Fibroblast of the aortic adventitia (primary cell): ENCODE results near the gene LYG1. TPM values are rescaled to one million over a fixed set of nuclear protein-coding genes. Genes with fewer than 3 reads are reported as not detected.
"Not testable (repeated sequence)": the region's sequence is repeated elsewhere in the genome, so short reads cannot be mapped to it uniquely, and the experiment has no call there.

Experiments
- DNase-seq: peaks from one replicate; pipeline ENCODE4 v3.0.0-alpha.2; 2010; ENCODE audit warnings: low read depth
- H3K4me3 ChIP-seq: 2 replicates; pipeline ENCODE4 v1.5.1; 2011; ENCODE audit warnings: low read depth, mild to moderate bottlenecking, control low read depth, low read length, moderate library complexity
- total RNA-seq: library from RNA; depleted of rRNA; stranded (reverse); fragments of >200 nt; gene quantifications from 2 replicates; pipeline ENCODE4 v1.2.3, GENCODE V29; 2012; ENCODE audit warnings: low replicate concordance
- TF ChIP-seq, protein P1 (sequence below): IDR thresholded peaks from 2 replicates; pipeline ENCODE4 v1.5.1; 2011; ENCODE audit warnings: mild to moderate bottlenecking, low read length, control low read depth, inconsistent platforms; ENCODE audit not compliant: insufficient read depth

Gene LYG1
- total RNA-seq, 1 donor, result 0.09 TPM

- H3K4me3 ChIP-seq, result no peak overlapping the region
- DNase-seq, result no peak
- TF ChIP-seq, protein P1, sequence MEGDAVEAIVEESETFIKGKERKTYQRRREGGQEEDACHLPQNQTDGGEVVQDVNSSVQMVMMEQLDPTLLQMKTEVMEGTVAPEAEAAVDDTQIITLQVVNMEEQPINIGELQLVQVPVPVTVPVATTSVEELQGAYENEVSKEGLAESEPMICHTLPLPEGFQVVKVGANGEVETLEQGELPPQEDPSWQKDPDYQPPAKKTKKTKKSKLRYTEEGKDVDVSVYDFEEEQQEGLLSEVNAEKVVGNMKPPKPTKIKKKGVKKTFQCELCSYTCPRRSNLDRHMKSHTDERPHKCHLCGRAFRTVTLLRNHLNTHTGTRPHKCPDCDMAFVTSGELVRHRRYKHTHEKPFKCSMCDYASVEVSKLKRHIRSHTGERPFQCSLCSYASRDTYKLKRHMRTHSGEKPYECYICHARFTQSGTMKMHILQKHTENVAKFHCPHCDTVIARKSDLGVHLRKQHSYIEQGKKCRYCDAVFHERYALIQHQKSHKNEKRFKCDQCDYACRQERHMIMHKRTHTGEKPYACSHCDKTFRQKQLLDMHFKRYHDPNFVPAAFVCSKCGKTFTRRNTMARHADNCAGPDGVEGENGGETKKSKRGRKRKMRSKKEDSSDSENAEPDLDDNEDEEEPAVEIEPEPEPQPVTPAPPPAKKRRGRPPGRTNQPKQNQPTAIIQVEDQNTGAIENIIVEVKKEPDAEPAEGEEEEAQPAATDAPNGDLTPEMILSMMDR, result no peak
Measured at GRCh38 chr2:99299580-99299979, 1.4 kb downstream of the LYG1 start.

DNA sequence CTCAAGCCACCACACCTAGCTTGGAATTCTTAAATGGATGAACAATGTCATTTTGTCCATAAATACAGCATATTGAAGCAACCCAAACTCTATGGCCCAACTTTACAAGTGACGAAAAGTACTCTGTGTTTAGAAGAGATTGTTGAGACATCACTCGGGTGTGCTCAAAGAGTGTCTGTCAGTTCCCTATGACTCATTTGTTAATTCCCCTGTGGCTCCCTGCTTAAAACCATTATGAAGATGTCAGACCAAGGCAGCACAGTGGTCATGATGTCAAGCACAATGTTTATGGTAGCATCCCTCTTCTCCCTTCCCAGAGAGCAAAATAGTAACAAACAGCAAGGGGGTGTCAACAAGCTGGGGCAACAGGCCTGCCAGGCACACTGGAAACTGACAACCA, 3.0 kb downstream of the LYG1 start:
- TF ChIP-seq, protein P1, result no peak
- H3K4me3 ChIP-seq, result no peak overlapping the region
- peak; percentile 27 for DNase-seq

DNA sequence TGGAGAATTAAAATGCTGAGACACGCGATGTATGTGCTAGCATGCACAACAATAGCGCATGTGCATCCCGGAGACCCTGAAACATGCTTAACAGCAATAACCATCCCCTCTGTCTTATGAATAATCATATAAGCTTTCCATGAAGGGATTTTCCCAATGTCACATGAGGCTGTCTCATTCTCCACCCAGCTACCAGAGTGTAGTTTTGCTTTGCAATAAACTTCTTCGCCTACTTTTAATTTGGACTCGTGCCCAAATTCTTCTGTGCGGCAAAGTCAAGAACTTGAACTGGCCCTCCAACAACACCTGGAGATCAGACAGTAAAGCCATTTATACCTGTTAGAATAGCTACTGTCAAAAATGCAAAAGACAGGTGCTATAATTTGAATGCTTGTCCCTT, 15.5 kb downstream of the LYG1 start:
- TF ChIP-seq, protein P1, result no peak
- H3K4me3 ChIP-seq, result no peak overlapping the region

DNA sequence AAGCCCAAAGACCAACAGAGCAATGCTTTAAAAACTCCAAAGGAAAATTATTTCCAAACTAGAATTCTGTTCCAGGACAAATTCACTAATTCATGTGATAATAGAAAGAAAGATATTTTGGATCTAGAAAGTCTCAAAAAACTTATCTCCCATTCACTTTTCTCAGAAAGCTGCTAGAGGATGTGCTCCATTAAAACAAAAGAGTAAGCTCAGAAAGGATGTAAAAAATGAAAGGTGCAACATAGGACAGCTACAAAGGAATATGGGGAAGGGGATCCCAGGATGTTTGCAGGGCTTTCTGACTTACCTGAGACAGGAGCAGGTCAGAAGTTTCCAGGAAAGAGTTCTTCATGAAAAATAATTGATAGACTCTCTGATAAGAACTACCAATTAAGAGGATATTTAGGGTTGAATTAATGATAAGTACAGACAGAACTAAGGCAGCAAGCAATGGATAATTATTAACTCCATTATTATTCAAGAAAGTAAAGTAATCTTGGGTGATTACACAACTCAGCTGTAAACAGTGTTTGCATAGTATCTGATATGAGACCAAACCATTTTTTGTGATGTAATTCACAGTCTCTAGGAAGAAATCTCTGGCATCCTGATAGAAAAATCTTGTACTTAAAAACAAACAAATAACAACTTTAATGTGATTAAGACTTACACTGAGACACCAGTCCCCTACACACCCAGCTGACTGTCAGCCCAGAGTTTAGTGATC, 20.9 kb downstream of the LYG1 start:
- TF ChIP-seq, protein P1, result no peak
- DNase-seq, result no peak
- no peak overlapping the region for H3K4me3 ChIP-seq

More for the DNA sequence above, 15.5 kb downstream of the LYG1 start:
- no peak for DNase-seq

GRCh38 chr2:99278793-99279291, 22.2 kb downstream of the LYG1 start:
- TF ChIP-seq, protein P1, result no peak
- peak overlapping the region; percentile 22 for H3K4me3 ChIP-seq

GRCh38 chr2:99278195-99278765, 22.7 kb downstream of the LYG1 start:
- not testable (repeated sequence) for H3K4me3 ChIP-seq, DNase-seq

More at GRCh38 chr2:99278793-99279291, 22.2 kb downstream of the LYG1 start:
- DNase-seq, result peak; percentile 72

DNA sequence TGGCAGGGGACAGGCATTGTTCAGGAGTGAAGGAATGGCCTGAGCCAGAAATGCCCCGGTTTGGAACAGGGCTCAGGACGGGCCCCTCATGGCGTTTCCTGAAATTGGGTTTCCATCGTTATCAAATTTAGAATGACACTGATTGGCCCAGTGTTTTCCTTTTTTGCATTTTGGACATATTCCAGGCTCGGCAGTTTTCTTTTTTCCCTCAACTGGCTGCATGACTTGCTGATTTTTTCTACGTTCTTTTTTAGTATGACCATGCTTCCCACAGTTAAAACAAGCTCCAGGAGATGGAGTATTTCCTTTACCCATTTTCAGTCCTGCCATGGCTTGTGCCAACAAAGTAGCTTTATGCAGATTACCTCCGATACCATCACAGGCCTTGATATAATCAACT, 25.1 kb downstream of the LYG1 start:
- TF ChIP-seq, protein P1, result no peak
- DNase-seq, result no peak
- no peak overlapping the region for H3K4me3 ChIP-seq
